ENCODE measurements around the gene MRPL17.

The MRPL17 gene

DNA sequence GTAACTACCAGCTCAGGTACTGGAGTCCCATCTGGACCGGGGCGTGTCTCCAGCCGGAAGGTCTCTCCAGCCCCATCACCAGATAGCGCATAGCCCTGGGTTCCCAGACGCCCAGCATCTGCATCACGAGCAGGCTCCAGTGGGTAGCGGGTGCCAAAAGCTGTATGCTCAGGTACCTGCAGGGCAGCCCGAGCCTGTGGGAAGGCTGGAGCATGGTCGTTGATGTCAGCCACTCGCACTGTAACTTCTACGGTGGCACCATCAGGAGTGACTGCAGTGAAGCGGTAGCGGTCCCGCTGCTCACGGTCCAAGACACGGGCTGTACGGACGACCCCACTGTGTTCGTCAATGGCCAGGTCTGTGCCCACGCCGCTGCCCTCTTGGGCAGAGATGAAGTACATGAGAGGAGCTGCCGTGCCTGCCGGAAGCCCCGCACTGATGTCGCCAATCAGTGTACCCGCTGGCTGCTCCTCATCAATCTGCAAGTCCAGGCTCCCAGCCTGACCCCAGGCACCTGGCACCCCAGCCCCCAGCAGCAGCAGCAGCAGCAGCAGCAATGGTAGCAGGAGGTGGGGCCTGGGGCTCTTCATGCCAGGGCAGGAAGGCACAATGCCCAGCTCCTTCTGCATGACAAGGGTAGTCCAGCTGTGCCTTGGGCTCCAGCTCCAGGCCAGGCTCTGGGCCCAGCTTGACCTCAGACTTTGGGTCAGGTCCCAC lies 42.0 kb downstream of the MRPL17 start:
- H3K27ac ChIP-seq: no peak overlapping the region

GRCh38 chr11:6640036-6640984 lies 42.8 kb downstream of the MRPL17 start:
- H3K27ac ChIP-seq: no peak overlapping the region
- TF ChIP-seq CTCF (conservative IDR thresholded peaks at IDR 0.05): no peak

More for the DNA sequence above, 42.0 kb downstream of the MRPL17 start:
- no peak for TF ChIP-seq CTCF (conservative IDR thresholded peaks at IDR 0.05)

DNA sequence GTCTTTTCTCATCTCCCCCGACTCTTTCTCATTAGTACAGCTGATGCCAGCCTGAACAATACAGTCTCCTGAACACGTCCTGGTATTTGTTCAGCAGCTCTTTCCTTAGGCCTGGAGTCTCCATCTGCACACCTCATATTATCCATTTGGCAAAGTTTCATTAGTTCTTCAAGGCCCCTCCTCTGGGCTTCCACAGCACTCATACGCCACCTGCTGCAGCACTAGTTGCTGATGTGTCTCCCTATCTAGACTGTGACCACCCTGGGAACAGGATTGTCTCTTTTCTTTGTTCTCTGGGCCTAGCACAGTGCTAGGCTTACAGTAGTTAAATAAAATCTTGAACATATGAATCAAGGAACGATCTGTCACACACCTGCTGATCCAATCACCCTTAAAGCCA lies 44.7 kb downstream of the MRPL17 start:
- no peak for TF ChIP-seq CTCF (conservative IDR thresholded peaks at IDR 0.05)
- no peak overlapping the region for H3K27ac ChIP-seq

- H3K27ac ChIP-seq: no peak overlapping the region
- TF ChIP-seq CTCF (conservative IDR thresholded peaks at IDR 0.05): no peak
These were observed 45.3 kb downstream of the MRPL17 start for GRCh38 chr11:6637871-6638270.

DNA sequence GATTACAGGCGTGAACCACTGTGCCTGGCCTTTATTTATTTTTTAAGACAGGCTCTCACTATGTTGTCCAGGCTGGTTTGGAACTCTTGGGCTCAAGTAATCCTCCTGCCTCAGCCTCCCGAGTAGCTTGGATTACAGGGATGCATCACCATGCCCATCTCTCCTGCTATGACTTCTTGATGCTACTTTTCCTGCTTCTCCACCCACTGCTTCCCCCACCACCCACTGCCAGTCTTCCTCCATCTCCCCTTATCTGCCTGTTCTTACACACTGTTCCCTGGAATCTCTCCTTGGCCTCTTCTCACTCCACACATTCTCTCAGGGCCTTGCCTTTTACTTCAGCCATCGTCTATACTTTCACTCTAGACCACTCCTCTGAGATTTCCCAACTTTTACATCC lies 46.7 kb downstream of the MRPL17 start:
- H3K27ac ChIP-seq: no peak overlapping the region
- TF ChIP-seq CTCF (conservative IDR thresholded peaks at IDR 0.05): no peak

DNA sequence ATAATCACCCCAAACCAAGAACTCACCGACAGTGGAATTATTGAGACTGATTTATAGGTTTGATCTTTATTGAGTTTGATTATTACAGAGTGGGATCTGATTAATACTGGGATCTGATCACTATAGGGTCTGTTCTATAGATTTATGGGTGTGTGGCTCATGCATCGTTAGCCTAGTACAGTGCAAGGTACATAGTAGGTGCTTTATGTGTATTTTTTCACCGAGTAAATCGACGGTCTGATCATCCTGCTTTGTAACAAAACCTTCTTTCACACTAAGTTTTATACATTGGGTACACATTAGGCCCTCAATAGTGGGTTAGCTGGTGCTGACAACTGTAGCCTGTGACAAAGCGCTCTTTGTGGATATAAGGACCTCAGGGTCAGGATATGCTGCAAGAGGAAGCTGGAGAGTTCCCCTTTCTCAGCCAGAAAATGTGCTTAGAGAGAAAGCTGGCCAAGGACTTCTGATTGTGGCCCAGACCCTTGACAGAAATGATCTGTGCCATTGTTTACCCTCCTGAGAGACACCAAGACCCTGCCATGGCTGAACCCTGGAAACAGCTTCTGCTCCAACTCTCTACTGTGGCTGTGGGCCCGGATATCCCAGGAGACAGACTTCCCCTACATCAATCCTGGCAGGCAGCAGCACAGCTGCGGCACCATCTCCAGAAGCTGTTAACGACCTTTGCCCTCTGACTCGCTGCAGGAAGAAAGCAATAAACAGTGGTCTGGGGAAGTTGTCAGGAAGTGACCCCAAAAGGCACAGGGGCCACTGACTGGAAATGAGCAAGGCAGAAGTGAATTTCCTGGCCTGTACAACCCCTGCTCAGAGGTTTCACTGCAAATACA lies 47.8 kb downstream of the MRPL17 start:
- TF ChIP-seq CTCF (conservative IDR thresholded peaks at IDR 0.05): no peak

GRCh38 chr11:6634534-6634933 lies 48.6 kb downstream of the MRPL17 start:
- no peak for TF ChIP-seq CTCF (conservative IDR thresholded peaks at IDR 0.05)
- H3K27ac ChIP-seq: no peak overlapping the region

More for the DNA sequence above, 47.8 kb downstream of the MRPL17 start:
- no peak overlapping the region for H3K27ac ChIP-seq
